ENCODE measurements around the gene ELF2.

Gene ELF2

DNA sequence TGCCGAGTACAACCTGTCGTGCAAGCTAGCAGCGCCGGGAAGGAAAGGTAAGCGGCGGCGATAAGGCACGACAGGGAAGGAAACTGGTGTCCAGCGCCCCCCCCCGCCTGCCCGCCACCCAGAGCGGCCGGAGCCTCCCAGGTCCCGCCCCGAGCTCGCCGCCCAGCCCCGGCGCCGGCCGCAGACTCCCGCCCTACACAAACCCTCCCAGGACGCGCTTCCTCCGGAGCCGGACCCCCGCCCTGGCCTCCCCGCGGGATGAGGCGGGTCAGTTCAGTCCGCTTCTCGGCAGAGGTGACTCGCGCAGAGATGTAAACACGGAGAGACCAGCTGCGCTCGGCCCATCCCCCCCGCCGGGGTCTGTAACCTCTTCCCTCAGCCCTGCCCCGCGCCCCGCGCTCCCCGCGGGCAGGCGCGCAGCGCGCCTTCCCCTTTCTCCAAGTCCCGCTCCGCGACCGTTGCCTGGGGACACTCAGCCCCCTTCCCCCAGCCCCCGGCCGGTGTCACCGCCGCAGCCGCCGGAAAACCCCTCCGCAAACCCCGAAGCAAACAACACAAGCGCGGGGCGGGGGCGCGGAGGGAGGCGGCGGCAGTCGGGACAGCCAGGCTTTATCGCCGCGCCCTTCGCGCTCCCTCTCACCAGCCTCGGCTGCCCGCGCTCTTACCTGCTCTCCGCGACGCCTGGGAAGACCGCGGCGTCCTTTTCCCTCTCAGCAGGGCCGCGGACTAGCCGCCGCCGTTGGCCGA, 543 bp downstream of the ELF2 start (continued):
- TF ChIP-seq, protein P1, sequence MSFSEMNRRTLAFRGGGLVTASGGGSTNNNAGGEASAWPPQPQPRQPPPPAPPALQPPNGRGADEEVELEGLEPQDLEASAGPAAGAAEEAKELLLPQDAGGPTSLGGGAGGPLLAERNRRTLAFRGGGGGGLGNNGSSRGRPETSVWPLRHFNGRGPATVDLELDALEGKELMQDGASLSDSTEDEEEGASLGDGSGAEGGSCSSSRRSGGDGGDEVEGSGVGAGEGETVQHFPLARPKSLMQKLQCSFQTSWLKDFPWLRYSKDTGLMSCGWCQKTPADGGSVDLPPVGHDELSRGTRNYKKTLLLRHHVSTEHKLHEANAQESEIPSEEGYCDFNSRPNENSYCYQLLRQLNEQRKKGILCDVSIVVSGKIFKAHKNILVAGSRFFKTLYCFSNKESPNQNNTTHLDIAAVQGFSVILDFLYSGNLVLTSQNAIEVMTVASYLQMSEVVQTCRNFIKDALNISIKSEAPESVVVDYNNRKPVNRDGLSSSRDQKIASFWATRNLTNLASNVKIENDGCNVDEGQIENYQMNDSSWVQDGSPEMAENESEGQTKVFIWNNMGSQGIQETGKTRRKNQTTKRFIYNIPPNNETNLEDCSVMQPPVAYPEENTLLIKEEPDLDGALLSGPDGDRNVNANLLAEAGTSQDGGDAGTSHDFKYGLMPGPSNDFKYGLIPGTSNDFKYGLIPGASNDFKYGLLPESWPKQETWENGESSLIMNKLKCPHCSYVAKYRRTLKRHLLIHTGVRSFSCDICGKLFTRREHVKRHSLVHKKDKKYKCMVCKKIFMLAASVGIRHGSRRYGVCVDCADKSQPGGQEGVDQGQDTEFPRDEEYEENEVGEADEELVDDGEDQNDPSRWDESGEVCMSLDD (tag by site-specific recombination; IDR thresholded peaks at IDR 0.05), result peak; percentile 70; the same call in 1 of the 2 replicates
- TF ChIP-seq ZNF335 (tag by site-specific recombination; conservative IDR thresholded peaks at IDR 0.05) (peak; percentile 75), ZNF830 (tag by site-specific recombination; IDR thresholded peaks at IDR 0.05; ENCODE audit: low read depth) (no peak)
- TF ChIP-seq, protein P2, sequence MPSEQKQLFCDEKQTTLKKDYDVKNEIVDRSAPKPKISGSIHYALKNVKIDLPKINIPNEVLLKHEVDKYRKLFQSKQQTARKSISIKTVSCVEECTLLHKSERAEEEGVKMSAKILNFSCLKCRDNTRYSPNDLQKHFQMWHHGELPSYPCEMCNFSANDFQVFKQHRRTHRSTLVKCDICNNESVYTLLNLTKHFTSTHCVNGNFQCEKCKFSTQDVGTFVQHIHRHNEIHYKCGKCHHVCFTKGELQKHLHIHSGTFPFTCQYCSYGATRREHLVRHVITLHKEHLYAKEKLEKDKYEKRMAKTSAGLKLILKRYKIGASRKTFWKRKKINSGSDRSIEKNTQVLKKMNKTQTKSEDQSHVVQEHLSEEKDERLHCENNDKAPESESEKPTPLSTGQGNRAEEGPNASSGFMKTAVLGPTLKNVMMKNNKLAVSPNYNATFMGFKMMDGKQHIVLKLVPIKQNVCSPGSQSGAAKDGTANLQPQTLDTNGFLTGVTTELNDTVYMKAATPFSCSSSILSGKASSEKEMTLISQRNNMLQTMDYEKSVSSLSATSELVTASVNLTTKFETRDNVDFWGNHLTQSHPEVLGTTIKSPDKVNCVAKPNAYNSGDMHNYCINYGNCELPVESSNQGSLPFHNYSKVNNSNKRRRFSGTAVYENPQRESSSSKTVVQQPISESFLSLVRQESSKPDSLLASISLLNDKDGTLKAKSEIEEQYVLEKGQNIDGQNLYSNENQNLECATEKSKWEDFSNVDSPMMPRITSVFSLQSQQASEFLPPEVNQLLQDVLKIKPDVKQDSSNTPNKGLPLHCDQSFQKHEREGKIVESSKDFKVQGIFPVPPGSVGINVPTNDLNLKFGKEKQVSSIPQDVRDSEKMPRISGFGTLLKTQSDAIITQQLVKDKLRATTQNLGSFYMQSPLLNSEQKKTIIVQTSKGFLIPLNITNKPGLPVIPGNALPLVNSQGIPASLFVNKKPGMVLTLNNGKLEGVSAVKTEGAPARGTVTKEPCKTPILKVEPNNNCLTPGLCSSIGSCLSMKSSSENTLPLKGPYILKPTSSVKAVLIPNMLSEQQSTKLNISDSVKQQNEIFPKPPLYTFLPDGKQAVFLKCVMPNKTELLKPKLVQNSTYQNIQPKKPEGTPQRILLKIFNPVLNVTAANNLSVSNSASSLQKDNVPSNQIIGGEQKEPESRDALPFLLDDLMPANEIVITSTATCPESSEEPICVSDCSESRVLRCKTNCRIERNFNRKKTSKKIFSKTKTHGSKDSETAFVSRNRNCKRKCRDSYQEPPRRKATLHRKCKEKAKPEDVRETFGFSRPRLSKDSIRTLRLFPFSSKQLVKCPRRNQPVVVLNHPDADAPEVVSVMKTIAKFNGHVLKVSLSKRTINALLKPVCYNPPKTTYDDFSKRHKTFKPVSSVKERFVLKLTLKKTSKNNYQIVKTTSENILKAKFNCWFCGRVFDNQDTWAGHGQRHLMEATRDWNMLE (tag by site-specific recombination; conservative IDR thresholded peaks at IDR 0.05; ENCODE audit: low read depth), result no peak

DNA sequence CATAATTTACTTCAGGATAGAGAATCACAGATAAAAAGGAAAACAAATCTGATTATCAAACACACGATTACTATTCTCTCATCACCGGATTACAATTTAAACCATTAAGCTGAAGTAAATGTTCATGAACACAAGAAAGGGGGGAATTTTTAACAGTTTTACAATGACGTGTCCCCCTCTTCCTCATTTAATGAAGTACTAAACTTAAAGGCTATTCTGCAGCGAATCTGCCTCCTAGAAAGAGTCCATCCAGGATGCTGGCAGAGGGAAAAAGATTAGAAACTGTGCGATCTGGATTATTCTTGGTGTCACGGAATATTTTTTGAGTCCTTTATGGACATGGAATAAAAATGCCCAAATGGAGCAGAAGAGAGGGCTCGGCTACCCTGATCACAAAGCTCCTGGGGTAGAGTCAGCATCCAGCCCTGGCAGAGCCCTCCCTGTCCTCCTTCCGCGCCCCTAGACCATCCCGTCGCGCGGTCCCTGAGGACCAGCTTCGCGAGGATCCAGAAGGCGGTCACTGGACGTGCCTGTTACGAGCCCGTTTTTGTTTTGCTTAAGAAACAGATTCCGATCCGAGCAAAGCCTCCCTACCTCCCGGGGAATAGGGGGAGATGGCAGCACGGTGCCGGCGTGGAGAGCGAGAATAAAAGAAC, 1.2 kb downstream of the ELF2 start:
- ChIA-PET CTCF (interaction anchor here (0.7 kb wide), 1 partner anchor 299 kb away, joined by 3 read pairs; no protein-coding TSS in a partner anchor), POLR2A (interaction anchor here (0.8 to 3.3 kb wide), 4 partner anchors 68 to 125 kb away, joined by 4 to 28 read pairs (median 8); partner anchors contain the start of gene NAA15)
- Histone ChIP-seq H3K4me3 (ENCODE audit: low read depth, low read length) (peak overlapping the region; percentile 82), H3K9me3 (ENCODE audit: control insufficient read depth, insufficient read depth, low read depth, low read length) (no peaks in the 10 kb centered on the region), H3K27ac (ENCODE audit: extremely low read depth, low read depth, low read length) (peak overlapping the region; percentile 87; the same call in 1 of the 2 replicates), H3K36me3 (ENCODE audit: control insufficient read depth in 2 of 2, insufficient read depth in 1 of 2, low read length in 2 of 2) (no peaks in the 10 kb centered on the region), H3K4me1 (ENCODE audit: control insufficient read depth, insufficient read depth, low read length) (peaks cover 2% of the 10 kb centered on the region; the same call in 1 of the 2 replicates)
- TF ChIP-seq ZBTB17 (tag by site-specific recombination; IDR thresholded peaks at IDR 0.05), result peak; percentile 22; the same call in 1 of the 2 replicates
- TF ChIP-seq ZNF530 (tag by site-specific recombination; IDR thresholded peaks at IDR 0.05; ENCODE audit: low read depth), result no peak
- TF ChIP-seq ZNF24 (tag by site-specific recombination; IDR thresholded peaks at IDR 0.05), result 0 out of 2 replicates have a peak, but pooled peaks have one; percentile 7
- no peak for TF ChIP-seq ZNF664 (tag by site-specific recombination; IDR thresholded peaks at IDR 0.05)
- peak; percentile 93 for TF ChIP-seq ZNF335 (tag by site-specific recombination; conservative IDR thresholded peaks at IDR 0.05)
- no peak for TF ChIP-seq GFI1B (tag by site-specific recombination; IDR thresholded peaks at IDR 0.05)
- TF ChIP-seq, protein P3, sequence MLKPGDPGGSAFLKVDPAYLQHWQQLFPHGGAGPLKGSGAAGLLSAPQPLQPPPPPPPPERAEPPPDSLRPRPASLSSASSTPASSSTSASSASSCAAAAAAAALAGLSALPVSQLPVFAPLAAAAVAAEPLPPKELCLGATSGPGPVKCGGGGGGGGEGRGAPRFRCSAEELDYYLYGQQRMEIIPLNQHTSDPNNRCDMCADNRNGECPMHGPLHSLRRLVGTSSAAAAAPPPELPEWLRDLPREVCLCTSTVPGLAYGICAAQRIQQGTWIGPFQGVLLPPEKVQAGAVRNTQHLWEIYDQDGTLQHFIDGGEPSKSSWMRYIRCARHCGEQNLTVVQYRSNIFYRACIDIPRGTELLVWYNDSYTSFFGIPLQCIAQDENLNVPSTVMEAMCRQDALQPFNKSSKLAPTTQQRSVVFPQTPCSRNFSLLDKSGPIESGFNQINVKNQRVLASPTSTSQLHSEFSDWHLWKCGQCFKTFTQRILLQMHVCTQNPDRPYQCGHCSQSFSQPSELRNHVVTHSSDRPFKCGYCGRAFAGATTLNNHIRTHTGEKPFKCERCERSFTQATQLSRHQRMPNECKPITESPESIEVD (tag by site-specific recombination; IDR thresholded peaks at IDR 0.05), result 0 out of 2 replicates have a peak, but pooled peaks have one; percentile 5
- TF ChIP-seq ZNF600 (tag by site-specific recombination; IDR thresholded peaks at IDR 0.05), result peak; percentile 12; the same call in 1 of the 2 replicates
